NT2/D1 (cell line): ENCODE measurements around the gene FETUB.

ENCODE experiments used
- YY1 ChIP-seq: IDR thresholded peaks from 2 replicates; pipeline ENCODE4 v1.6.1; 2011; ENCODE audit not compliant: insufficient read length, insufficient read depth
- ZNF274 ChIP-seq: IDR thresholded peaks from 2 replicates; pipeline ENCODE4 v1.6.1; 2011; ENCODE audit warnings: mild to moderate bottlenecking, low read depth, low read length

- TF ChIP-seq YY1 (no peak), ZNF274 (no peak)
Observed at GRCh38 chr3:186593862-186594261, 46.3 kb upstream of the FETUB start.
